GM19025 (cell line): ENCODE data around the gene DHCR24.

Experiments
- ATAC-seq: cut with Tn5 transposase; IDR thresholded peaks from one replicate; pipeline ENCODE4 v1.9.1; 2021; ENCODE audit warnings: mild to moderate bottlenecking, low read depth, moderate library complexity; ENCODE audit not compliant: unreplicated experiment

The DHCR24 gene

GRCh38 chr1:54805466-54805865, 81.5 kb downstream of the DHCR24 start:
- no peak for ATAC-seq

GRCh38 chr1:54804471-54805132, 82.4 kb downstream of the DHCR24 start:
- ATAC-seq, result no peak

- ATAC-seq, result no peak
Measured at GRCh38 chr1:54803761-54804470, 83.1 kb downstream of the DHCR24 start.

GRCh38 chr1:54800899-54801759, 85.9 kb downstream of the DHCR24 start, which contains the start of gene TTC22:
Gene TTC22 (minus strand): TSS chr1:54801323. CDS start chr1:54801163, 160 bp downstream.
- ATAC-seq, result peak; percentile 65

GRCh38 chr1:54800041-54800898, 86.7 kb downstream of the DHCR24 start:
- ATAC-seq, result no peak
